ENCODE data around the gene DDX28.
A peak's percentile ranks its signal among the peaks of the same experiment; 100 is the strongest.
"Not testable (repeated sequence)": the region's sequence is repeated elsewhere in the genome, so short reads cannot be mapped to it uniquely, and the experiment has no call there.

Gene DDX28

DNA sequence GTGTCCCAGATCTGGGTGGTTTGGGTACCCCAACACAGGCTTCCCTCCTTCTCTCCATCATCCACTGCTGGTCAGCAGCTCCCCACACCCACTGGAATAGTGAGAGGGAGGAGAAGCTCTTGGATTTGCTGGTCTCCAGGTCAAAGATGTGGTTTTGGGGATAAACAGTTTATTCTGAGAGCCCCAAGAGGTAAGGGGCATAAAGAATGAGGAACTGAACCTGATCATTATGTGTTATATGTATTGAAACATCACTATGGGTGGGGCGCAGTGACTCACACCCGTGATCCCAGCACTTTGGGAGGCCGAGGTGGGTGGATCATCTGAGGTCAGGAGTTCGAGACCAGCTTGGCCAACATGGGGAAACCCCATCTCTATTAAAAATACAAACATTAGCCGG, 27.6 kb downstream of the DDX28 start:
- no peak overlapping the region for H3K4me3 ChIP-seq (ENCODE audit: low read depth, low read length)
- TF ChIP-seq CTCF (conservative IDR thresholded peaks at IDR 0.05; ENCODE audit: low read depth, low read length) = no peak
- DNase-seq (ENCODE audit: low read depth) = no peak

DNA sequence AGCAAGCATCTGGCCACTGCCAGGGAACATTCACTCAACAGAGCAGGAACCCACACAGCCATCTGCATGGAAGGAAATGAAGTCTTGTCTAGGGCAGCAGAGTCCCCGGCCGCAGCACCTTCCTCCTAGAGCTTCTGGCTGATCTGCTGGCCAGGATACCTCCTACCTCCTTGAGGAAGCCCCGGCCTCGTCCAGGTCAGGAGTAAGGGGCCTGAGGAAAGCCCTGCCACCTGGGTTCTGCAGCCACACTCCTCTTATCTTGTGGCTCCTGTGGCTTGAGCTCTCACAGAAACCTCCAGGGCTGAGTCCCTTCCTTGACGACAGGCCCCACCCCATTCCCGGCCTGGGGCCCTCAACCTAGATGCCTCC, 29.0 kb downstream of the DDX28 start:
- DNase-seq (ENCODE audit: low read depth); H3K4me3 ChIP-seq (ENCODE audit: low read depth, low read length): not testable (repeated sequence)

DNA sequence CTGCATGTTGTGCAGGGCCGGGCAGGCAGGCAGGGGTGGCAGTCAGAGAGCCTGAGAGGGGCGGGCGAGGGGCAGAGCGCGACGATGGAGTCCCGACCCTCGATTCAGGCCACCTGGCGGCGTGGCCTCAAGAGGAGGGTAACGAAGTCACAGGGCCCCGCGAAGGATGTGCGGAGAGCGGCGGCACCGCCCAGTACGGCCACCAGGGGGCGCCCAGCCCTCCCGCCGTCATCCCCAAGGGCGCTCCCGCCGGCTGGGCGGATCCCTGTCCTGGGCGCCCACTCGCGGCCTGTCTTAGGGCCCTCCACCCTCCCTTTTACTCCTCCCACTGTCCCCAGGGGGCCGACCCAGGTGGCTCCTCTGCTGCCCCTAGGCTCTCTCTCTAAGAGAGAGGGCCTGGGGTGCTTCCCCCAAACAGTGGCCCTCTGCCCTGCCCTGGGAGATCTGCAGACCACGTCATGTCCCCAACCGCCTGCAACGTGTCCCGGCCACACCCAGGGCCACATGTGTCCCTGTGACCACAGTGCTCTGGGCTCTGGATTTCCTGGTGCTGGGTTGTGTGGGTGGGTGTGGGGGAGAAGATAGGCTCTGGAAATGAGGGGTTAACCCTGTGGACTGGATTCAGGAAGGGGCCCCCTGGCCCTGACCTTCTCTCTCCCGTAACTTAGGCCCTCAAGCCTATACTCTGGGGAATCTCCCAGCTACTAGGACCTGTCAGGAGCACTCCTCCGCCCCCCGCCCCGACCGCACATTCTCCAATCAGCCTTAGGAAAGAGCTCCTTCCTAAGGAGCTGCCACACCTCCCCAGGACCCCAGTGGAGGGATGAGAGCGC, 29.6 kb downstream of the DDX28 start:
- peak; percentile 73 for TF ChIP-seq CTCF (conservative IDR thresholded peaks at IDR 0.05; ENCODE audit: low read depth, low read length)
- peak overlapping the region; percentile 38 for H3K4me3 ChIP-seq (ENCODE audit: low read depth, low read length)
- DNase-seq (ENCODE audit: low read depth) = peak; percentile 74

DNA sequence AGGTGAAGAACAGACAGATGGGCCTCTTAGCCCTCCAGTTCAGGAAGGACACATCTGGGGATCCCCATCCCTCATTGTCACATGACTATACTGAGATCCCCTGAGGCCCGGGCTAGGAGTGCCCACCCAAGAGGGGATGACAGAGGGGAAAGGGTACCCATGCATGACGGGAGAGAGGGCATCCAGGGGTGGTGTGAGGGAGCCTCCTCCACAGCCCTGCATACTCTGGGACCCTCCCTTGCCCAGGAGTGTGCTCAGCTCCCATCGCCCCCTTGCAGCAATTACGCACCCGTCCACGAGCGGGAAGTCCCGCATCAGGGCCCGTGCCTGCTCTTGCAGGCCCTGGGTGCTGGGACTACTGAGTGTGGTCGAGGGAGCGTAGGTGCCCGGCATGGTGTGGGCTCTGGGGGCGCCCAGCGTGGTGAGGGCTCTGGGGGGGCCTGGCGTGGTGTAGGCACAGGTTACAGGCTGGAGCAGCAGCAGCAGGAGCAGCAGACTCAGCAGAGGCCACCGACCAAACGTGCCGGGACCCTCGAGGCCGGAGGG, 30.3 kb downstream of the DDX28 start:
- DNase-seq (ENCODE audit: low read depth) = no peak
- no peak overlapping the region for H3K4me3 ChIP-seq (ENCODE audit: low read depth, low read length)
- no peak for TF ChIP-seq CTCF (conservative IDR thresholded peaks at IDR 0.05; ENCODE audit: low read depth, low read length)

- no peak for DNase-seq (ENCODE audit: low read depth)
- no peak for TF ChIP-seq CTCF (conservative IDR thresholded peaks at IDR 0.05; ENCODE audit: low read depth, low read length)
- H3K4me3 ChIP-seq (ENCODE audit: low read depth, low read length) = no peak overlapping the region
Measured at GRCh38 chr16:67990018-67990386, 33.0 kb downstream of the DDX28 start.

DNA sequence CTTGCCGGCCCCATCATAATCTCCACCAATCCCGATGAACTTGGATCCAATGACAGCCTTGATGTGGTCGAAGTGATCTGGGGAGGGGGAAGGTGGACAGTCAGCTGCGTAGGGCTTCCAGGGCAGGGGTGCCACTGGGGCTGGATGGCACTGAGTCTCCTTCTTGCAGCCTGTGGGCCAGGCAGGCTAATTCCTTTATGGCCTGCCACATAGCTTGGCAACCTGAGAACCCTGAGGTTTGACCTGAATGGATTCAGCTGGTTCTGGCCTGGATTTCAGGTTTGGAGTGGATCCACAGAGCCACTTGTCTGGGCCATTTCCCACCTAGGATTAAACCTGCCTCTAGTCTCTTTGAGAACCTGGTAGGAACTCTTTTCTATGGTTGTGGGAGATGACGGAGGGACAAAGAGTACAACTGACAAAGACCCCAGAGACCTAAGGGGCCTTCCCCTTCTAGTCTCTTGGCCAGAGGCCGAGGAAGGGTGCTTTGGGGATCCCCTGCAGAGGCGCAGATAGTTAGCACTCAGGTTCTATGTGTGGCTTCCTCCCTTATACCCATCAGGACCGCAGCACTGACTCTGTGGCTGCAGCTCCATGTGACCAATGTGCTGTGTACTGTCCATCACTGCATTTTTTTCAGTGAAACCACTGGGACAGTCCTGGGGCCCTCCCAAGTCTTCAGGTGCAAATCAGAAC, 33.6 kb downstream of the DDX28 start:
- DNase-seq (ENCODE audit: low read depth) = no peak
- H3K4me3 ChIP-seq (ENCODE audit: low read depth, low read length) = no peak overlapping the region
- TF ChIP-seq CTCF (conservative IDR thresholded peaks at IDR 0.05; ENCODE audit: low read depth, low read length) = no peak

DNA sequence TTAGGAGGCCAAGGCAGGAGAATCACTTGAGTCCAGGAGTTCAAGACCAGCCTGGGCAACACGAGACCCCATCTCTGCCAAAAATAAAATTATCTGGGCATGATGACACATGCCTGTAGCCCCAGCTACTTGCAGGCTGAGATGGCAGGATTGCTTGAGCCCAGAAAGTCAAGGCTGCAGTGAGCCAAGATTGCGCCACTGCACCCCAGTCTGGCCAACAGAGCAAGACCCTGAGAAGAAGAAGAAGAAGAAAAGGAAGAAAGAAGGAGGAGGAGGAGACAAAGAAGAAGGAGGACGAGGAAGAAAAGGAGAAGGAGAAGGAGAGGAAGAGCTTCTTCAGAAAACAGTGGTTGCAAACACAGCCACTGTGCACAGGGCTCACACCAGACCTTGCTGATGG, 34.4 kb downstream of the DDX28 start:
- no peak for DNase-seq (ENCODE audit: low read depth)
- no peak overlapping the region for H3K4me3 ChIP-seq (ENCODE audit: low read depth, low read length)
- TF ChIP-seq CTCF (conservative IDR thresholded peaks at IDR 0.05; ENCODE audit: low read depth, low read length) = no peak
